ENCODE data around the gene NFE2L1.
A peak's percentile ranks its signal among the peaks of the same experiment; 100 is the strongest.
"Not testable (repeated sequence)": the region's sequence is repeated elsewhere in the genome, so short reads cannot be mapped to it uniquely, and the experiment has no call there.

NFE2L1 gene

DNA sequence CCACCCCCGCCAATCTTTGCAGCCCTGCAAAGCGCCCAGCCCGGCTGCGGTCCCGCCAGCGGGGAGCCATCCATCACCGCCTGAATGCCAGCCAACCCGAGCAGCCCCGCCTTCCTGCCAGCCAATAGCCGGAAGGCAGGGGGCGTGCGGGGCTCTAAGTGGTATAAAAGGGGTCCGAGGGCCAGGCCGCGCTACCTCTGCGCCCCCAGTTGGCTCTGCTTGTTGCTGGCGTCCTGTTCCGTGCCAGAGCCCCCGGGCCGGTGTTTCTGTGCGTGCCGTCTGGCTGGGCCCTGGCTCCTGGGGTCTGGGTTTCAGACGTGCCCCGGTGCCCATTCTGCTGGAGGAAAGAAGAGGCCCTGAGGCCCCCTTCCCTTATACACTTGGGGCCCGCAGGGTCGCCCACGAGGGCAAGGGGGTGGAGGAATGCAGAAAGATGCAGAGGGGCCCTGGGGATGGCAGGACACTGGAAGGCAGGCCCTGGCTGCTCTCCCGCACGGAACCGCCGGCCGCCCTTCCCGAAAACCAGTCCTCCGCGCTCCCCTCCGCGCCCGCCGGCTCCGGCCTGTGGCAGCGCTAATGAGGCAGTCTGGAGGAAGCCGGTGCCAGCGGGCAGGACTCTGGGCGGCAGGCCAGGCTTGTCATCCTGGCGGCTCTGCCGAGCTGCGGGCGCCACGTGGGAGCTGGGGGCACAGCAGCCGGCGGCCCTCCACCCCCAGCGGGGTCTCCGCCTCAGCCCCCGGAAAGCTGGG, 24.6 kb upstream of the NFE2L1 start:
- DNase-seq = peak in 4 of 5 donors; percentile 15 to 61 (median 30)

DNA sequence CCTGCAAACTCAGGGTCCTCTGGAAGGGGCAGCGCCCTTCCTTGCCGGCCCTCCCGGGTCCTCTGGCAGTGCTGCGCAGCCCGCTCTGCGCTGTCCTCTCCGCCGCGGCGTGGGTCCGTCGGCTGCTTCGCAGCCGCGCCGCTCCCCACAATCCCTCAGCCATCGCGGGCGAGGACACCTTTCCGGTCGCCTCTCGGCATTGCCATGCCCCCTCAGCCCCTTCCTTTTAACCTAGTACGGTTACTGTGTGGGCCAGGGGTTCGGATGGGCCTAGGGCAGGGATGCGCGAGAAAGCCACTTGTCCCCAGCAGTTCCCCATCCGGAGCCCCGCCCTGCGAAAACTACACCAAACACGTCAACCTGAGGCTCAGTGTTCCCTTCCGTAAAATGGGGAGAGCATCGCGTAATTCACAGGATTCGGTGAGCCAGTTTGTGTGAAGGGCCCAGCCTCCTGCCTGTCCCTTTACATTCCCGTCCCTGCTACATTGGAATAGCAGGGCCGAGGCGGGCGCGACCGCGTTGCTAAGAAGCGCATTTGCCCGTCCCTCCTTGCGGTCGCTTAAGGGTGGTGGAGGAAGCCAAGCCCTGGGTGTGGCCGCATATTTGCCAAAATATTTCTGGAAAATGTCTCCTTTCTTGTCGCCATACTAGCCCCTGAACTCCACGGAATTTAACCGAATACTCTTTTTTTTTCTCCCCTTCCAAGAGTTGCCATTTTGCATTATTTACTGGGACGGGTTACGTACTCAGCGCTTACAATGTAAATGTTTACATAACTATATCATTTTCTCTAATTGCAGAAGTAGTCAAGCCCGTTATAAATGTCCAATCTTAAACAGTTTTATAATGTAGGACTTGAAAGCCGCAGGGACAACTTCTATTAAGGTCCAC, 23.8 kb upstream of the NFE2L1 start:
- DNase-seq = peak in 2 of 5 donors; percentile 25 to 66

DNA sequence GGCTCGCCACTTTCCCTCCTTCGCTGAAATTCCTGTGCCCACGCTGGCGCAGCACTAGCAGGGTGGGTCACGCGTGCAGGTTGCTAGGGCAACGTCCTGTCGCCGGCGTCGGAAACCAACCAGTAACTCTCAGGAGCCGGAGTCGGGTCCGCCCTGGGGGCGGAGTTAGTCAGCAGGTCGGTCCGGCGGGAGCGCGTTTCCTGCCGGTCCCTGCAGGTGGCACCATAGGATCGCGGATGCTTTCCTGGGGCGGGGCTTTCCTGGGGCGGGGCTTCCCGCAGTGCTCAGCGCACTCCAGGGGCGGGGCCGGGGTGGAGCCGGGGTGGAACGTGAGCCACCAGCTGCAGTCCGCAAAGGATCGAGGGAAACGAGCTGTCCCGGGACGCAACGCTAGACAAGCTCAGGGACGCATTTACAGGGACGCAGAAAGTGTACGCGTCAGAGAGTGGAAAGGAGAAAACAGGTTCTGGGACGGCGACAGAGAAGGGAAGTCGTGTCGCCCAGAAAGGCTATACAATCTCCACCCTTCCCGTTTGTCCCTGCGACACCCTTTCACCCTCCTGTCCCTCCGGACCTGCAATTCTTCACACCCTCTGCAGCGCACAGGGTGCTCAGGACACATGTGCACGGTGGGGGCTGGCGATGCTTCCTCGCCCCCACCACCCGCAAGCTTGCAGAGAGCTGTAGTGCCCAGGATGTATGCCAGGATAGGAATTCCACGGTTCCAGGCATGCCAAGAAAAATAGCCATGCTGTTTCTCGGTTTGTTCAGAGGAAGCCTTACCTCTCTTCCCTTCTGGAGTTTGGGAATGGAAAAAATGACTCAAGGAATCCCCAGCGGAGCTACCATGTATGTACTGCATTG, 22.9 kb upstream of the NFE2L1 start:
- peak; percentile 96 to 98 (median 97) for DNase-seq

DNA sequence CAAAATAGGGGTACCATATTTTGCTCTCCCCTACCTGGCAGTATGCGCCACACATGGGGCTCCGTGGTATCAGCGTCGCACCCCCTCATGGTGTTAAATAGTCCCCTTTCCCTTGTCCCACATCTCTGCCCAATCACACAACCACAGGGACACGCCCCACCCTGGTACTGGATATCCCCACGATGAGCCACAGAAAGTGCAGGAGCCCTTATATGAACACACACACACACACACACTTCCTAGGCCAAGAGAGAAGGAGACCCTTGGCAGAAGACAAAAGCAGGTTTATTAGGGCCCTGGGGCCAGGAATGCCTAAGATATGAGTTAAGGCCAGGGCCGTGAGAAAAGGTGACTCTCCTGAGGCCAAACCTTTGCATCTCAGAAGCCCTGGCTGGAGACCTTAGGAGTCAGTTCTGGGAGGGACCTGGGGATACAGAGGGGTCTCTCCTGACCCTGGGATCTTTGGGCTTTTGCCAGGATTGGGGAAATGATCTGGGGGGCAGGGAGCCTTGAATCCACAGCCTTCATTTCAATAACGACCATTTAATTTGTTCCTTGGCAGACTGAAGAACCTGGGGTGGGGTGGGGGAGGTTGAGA, 22.2 kb upstream of the NFE2L1 start:
- no peak for DNase-seq

DNA sequence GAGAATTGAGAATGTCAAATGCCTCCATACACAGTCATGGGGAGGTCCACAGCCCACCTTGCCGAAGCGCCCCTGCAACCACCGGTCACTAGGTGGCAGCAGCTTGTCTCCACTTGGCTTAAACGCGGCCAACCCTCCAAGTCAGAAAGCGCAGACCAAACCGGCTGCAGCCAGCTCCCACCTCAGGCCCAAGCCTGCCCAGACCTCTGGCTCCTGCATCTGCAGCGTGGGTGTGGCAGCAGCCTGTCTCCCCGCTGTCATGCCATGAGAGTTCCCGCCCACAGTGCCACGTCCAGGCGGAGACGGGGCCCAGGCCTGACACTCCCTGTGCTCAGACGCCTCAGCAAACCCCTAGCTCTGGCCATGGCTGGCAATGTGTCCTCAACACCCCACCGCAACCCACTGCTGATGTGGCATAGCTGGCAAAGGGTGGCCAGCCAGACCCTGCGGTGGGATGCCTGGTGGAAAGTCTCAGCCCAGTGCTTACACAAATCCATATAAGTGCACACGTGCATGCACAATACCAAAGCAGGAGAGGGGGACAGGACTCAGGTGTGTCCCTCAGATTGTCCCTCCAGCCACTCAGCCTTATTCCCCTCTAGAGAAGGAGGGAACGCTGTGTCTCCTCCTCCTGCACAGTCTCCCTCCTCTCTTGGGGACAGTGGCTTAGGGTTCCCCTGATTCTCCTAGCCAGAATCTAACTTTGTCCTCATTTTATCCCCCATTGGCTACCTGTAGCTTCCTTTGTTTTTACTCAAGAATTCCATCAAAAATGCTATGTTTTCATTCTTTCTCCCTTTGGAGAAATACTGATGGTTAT, 21.4 kb upstream of the NFE2L1 start:
- peak; percentile 27 to 68 (median 53) for DNase-seq

DNA sequence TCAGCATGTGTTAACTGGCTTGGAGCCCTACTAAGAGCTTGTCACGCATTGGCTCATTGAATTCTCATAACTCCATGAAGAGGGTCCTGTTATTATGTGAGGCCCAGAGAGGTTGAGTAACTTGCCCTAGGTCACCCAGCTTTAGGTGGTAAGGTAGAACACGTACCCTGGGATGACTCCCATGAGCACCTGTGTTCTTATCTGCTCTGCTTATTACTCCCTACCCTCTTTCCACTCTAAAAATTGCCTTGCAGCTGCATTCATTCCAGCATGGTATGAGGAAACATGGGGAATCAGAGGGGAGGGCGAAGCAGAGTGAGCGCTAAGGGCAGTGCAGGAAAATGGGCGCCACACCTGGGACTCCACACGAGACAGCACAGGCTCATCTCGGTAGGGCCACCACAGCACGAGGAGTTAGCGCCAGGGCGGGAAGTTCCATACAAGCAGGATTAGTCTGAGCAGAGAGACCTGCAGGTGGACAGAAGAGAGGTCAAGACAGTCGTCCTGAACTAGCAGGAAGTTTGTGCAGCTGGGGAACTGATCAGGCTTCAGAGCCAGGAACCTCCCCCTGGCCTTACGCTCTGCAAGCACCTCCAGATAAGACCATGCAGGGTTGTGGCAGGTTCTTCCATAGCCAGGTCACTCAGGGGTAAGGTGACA, 20.7 kb upstream of the NFE2L1 start:
- DNase-seq = no peak

- DNase-seq = no peak
Observed at GRCh38 chr17:48028736-48029135, 19.4 kb upstream of the NFE2L1 start.

DNA sequence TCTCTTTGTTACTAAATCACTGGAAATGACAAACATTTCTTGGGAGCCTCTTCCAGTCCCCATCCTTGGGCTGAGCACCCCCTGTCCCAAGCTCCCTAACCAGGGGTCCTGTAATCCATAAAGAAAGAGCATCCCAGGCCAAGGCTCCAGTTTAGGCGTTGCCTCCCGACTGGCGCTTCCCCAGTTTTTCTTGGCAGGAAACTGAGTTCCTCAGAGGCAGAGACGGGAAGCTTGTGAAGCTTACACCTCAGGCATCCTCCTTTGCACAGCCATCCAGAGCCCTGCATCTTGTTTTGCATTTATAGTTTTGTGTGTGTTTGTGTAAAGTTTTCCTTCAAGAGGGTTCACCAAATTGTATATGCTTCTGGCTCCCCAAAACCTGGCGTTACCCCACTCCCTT, 17.6 kb upstream of the NFE2L1 start:
- DNase-seq = no peak

DNA sequence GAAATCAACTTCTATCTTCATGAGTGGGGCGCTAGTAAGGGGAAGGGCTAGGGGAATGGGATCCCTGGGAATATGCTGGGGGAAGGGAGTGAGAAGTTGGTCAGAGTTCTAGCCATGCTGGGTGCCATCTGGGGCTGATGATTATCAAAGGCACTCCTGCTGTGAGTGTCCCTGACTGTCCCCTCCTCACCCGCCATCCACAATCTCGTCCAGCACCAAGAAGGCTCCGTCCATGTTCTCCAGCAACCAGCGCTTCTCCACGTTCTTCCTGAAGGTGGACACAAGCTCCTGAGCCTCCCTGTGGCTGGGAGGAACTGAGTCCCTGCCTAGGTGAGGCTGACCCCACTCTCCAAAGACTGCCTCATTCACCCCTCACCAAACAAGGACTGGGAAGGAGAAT, 16.2 kb upstream of the NFE2L1 start:
- no peak for DNase-seq

DNA sequence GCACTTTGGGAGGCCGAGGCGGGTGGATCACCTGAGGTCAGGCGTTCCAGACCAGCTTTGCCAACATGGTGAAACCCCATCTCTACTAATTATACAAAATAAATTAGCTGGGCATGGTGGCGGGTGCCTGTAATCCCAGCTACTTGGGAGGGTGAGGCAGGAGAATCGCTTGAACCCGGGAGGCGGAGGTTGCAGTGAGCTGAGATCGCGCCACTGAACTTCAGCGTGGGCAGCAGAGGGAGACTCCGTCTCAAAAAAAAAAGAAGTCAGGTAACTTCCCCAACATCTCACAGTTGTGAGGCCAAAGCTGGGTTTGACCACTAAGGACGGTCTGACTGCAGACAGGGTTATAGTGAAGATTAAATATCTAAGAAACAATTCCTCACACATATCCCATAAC, 13.4 kb upstream of the NFE2L1 start:
- DNase-seq = not testable (repeated sequence)

- DNase-seq = no peak
Observed at GRCh38 chr17:48036693-48037035, 11.5 kb upstream of the NFE2L1 start.

DNA sequence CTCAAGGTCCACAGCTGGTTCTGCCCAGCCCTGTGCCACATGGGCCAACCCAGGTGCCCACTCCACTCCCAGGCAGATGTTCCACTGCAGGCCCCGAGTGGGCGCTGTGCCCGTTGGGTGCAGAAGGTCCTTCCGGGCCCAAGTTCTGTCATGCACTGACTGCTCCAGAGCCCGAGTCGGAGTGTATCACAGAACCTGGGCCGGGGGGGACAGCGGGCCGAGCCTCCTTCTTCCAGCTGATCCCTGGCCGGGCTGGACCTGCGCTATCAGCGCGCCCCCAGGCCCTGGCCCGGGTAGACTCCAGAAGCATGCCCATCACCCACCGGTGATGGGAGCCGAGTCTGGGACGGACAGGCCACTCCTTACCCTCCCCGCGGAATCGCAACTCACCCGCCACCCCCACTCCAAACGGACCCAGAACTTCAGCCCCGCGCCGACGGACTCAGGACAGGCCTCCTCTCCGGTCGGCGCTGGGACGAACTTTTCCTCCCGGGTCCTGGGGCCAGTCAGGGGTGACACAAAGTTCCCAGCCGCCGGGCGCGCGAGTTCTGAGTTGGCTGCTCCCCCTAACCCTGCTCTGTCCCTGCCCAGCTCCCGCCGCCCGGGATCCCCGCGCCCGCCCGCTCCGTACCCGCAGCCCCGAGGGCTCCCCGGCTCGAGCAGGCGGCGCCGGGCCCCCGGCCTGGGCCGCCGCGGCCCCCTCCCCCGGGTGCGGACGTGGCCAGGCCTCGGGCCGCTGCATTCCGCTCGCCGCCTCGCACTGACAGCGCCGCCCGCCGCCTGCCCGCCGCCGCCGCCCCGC, 10.9 kb upstream of the NFE2L1 start, which contains the start of gene COPZ2:
Gene COPZ2, minus strand, starts transcription at position 762 of the 802 bp plus-strand sequence. Its CDS starts 20 bp downstream, at position 742.
- peak; percentile 44 to 79 (median 59) for DNase-seq

DNA sequence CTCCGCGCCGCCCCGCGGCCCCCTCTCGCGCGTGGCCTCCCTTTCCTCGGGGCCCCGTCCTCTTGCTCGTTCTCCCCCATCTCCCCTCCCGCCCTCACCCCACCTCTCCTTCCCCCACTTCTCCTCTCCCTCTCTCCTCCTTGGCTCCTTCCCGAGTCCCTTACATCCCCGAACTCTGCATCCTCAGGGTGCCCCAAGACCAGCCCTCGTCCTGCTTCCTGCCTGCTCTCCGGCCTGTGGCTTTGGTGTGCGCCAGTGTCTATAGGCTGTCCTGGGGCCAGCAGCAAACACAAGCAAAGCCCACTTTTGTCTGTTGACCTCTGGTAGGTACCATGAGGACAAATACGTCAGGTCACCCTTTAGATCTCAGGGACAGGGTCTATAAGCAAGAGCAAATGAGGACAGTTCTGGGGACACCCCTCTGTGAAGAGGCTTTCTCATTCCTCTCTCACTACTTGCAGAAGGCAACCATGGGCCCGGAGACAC, 10.3 kb upstream of the NFE2L1 start:
- no peak for DNase-seq

DNA sequence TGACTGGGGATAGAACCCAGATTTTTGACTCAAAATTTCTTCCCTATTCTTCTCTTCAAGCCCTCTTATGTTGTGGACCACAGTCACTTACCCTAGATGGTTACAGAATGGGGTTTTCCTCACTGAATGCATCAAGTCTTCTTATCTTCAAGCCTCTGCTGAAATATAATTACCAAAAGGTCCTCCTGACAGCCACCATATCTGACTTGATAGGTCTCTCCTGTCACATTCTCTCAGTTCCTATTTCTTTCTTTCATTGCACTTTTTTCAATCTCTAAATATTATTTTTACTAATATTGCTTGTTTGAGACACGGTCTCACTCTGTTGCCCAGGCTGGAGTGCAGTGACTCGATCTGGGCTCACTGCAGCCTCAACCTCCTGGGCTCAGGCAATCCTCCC, 9.5 kb upstream of the NFE2L1 start:
- DNase-seq = no peak

DNA sequence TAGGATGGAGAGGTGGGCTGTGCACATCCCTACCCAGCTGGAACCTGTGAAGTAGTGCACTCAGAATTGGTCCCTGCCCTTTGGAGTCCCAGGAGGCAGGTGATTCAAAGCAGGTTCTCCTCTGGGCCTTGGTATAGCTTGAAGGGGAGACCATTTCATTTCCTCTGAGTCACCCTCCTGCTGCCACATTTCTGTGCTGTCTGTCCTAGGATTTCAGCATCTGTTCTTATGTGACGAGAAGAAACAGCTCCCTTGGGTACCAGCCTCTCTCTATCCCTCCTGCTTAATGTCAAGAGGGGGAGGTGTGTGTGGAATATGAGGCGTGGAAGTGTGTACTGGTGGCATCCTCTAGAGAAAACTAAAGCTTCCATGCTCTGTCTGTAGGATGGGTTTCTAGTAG, 5.0 kb upstream of the NFE2L1 start:
- DNase-seq = no peak

DNA sequence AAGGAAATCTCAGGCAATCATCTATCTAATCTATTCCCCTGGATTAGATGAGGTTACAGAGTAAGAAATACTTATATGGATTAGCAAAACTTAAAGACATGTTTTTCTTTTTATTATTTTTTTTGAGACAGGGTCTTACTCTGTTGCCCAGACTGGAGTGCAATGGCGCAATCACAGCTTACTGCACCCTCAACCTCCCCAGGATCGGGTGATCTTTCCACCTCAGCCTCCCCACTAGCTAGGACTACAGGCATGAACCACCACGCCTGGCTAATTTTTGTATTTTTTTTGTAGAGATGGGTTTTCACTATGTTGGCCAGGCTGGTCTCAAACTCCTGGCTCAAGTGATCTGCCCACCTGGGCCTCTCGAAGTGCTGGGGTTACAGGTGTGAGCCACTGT, 3.3 kb upstream of the NFE2L1 start:
- DNase-seq = no peak

GRCh38 chr17:48045316-48046001, 2.7 kb upstream of the NFE2L1 start:
- no peak for DNase-seq

- DNase-seq = no peak
Observed at GRCh38 chr17:48046296-48046695, 1.9 kb upstream of the NFE2L1 start.

DNA sequence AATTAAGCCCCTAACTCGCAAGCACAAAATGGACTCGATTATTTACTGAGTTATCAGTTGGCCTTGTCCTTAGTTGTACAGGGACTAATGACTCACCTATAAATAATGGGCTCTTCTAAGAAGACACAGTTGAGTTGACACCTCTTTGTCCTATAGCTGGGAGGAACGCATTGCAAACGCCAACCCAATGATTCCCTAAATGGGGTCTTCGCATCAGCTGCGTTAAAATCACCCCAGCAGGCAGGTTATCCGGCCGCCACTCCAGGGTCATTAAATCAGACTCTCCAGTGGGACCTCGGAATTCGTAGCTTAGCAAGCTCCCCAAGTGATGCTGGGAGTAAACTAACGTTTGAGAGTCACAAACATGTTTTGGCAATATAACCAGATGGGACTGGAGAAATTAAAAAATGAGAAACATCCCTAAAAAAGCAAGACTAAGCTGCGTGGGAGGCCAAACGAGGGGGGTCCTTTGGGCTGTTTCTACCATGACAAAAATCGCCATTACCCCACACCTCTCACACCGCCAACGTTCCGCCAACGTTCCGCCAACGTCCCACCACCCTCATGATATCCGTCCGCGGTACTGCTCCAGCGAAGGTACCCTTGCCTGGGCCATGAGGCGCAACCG, 932 bp upstream of the NFE2L1 start:
- DNase-seq = no peak
